HepG2 (cell line): ENCODE measurements around the gene ATP6V0D1. TPM values are rescaled to one million over a fixed set of nuclear protein-coding genes. Genes with fewer than 3 reads are reported as not detected.

Experiments used
- ATM ChIP-seq: fragments of 450-650 bp; IDR thresholded peaks from 2 replicates; pipeline ENCODE4 v1.7.1; 2017; ENCODE audit warnings: mild to moderate bottlenecking, borderline replicate concordance
- HDAC6 ChIP-seq: fragments of 200-600 bp; sonication (generic); IDR thresholded peaks from 2 replicates; pipeline ENCODE4 v1.7.0; 2017; ENCODE audit warnings: mild to moderate bottlenecking, antibody characterized with exemption, low read length, low read depth
- HOXA9 ChIP-seq: sonication (generic); formaldehyde crosslinking; IDR thresholded peaks from 2 replicates; pipeline ENCODE4 v1.8.1; 2022; ENCODE audit warnings: missing genetic modification reagents, mild to moderate bottlenecking, moderate library complexity, borderline replicate concordance
- IKZF4 ChIP-seq: sonication (generic); formaldehyde crosslinking; IDR thresholded peaks from 2 replicates; pipeline ENCODE4 v1.5.1; 2020; ENCODE audit warnings: borderline replicate concordance, mild to moderate bottlenecking, low read depth, missing genetic modification reagents; ENCODE audit errors: not compliant biosample characterization
- ISX ChIP-seq: sonication (generic); formaldehyde crosslinking; conservative IDR thresholded peaks from 2 replicates; pipeline ENCODE4 v1.5.0; 2020; ENCODE audit warnings: missing genetic modification reagents
- KDM1A ChIP-seq: IDR thresholded peaks from 2 replicates; pipeline ENCODE4 v1.6.1; 2016; ENCODE audit warnings: missing compliant biosample characterization
- NFE2L2 ChIP-seq: fragments of 150-350 bp; IDR thresholded peaks from 2 replicates; pipeline ENCODE4 v1.6.1; 2014; ENCODE audit warnings: low read length
- NFKBIZ ChIP-seq: IDR thresholded peaks from 2 replicates; pipeline ENCODE4 v1.6.1; 2018; ENCODE audit warnings: missing genetic modification reagents, missing compliant biosample characterization
- ZBTB42 ChIP-seq: sonication (generic); formaldehyde crosslinking; IDR thresholded peaks from 2 replicates; pipeline ENCODE4 v1.5.0; 2020; ENCODE audit warnings: mild to moderate bottlenecking, missing genetic modification reagents
- ZBTB46 ChIP-seq: sonication (generic); formaldehyde crosslinking; IDR thresholded peaks from 2 replicates; pipeline ENCODE4 v1.4.0; 2020; ENCODE audit warnings: mild to moderate bottlenecking, missing genetic modification reagents, borderline replicate concordance
- ZFP41 ChIP-seq: sonication (generic); formaldehyde crosslinking; IDR thresholded peaks from 2 replicates; pipeline ENCODE4 v1.4.0; 2020; ENCODE audit warnings: mild to moderate bottlenecking, missing genetic modification reagents, borderline replicate concordance
- ZMYM3 ChIP-seq: sonication (generic); formaldehyde crosslinking; IDR thresholded peaks from 2 replicates; pipeline ENCODE4 v1.5.1; 2020; ENCODE audit warnings: mild to moderate bottlenecking, missing genetic modification reagents
- ZNF280B ChIP-seq: sonication (generic); formaldehyde crosslinking; IDR thresholded peaks from 2 replicates; pipeline ENCODE4 v1.5.0; 2020; ENCODE audit warnings: missing genetic modification reagents, mild to moderate bottlenecking, borderline replicate concordance
- ZNF329 ChIP-seq: sonication (generic); formaldehyde crosslinking; IDR thresholded peaks from 2 replicates; pipeline ENCODE4 v1.9.0; 2021; ENCODE audit warnings: low read depth, mild to moderate bottlenecking, missing genetic modification reagents
- ZNF567 ChIP-seq: sonication (generic); formaldehyde crosslinking; IDR thresholded peaks from 2 replicates; pipeline ENCODE4 v1.8.1; 2023; ENCODE audit warnings: mild to moderate bottlenecking, missing genetic modification reagents, borderline replicate concordance
- ZNF607 ChIP-seq: sonication (generic); formaldehyde crosslinking; IDR thresholded peaks from 2 replicates; pipeline ENCODE4 v1.5.1; 2020; ENCODE audit warnings: missing genetic modification reagents, mild to moderate bottlenecking, borderline replicate concordance
- ZNF75D ChIP-seq: sonication (generic); formaldehyde crosslinking; IDR thresholded peaks from 2 replicates; pipeline ENCODE4 v1.8.1; 2023; ENCODE audit warnings: missing genetic modification reagents, mild to moderate bottlenecking, borderline replicate concordance
- polyA plus RNA-seq, 8 experiments: library from polyadenylated mRNA; depleted of rRNA in 3 of 8; stranded (reverse) in 7 of 8; unstranded in 1 of 8; fragments of >200 nt; fragmentation: Illumina TruSeq in 4 of 8; extraction: Trizol in 4 of 8; gene quantifications; 2 replicates each; pipeline versions ENCODE4 v1.2.1 to v1.2.3, GENCODE V29; 2011 to 2016; ENCODE audit warnings: low read depth in 4 of 8, missing spikeins in 1 of 8, mixed read lengths in 1 of 8; ENCODE audit not compliant: insufficient read depth in 1 of 8
- total RNA-seq, 5 experiments: library from RNA; depleted of rRNA; stranded (reverse); fragments of >200 nt; fragmentation: Illumina TruSeq; extraction: Trizol; gene quantifications; 2 replicates each; pipeline ENCODE4 v1.2.3, GENCODE V29; 2016; ENCODE audit warnings: low read depth in 1 of 5
- TF ChIP-seq, protein P1 (sequence below): sonication (generic); formaldehyde crosslinking; IDR thresholded peaks from 2 replicates; pipeline ENCODE4 v1.8.0; 2022; ENCODE audit warnings: missing genetic modification reagents, low read depth, mild to moderate bottlenecking, borderline replicate concordance
- TF ChIP-seq, protein P2 (sequence below): sonication (generic); formaldehyde crosslinking; IDR thresholded peaks from 2 replicates; pipeline ENCODE4 v1.5.1; 2020; ENCODE audit warnings: missing genetic modification reagents, mild to moderate bottlenecking, borderline replicate concordance
- TF ChIP-seq, protein P3 (sequence below): sonication (generic); formaldehyde crosslinking; IDR thresholded peaks from 2 replicates; pipeline ENCODE4 v1.4.0; 2020; ENCODE audit warnings: mild to moderate bottlenecking, missing genetic modification reagents
- TF ChIP-seq, protein P4 (sequence below): sonication (generic); formaldehyde crosslinking; IDR thresholded peaks from 2 replicates; pipeline ENCODE4 v1.4.0; 2020; ENCODE audit warnings: missing genetic modification reagents

Gene ATP6V0D1
- total and polyA plus RNA-seq, 2 of the 13 experiments (the other 11 are each of a cell fraction or from before 2014, with no cell fraction given) = 51.1 to 61.3 TPM

- TF ChIP-seq IKZF4 (CRISPR knock-in tag) (no peak), NFKBIZ (CRISPR knock-in tag) (0 out of 2 replicates have a peak, but pooled peaks have one; percentile 81), ZFP41 (CRISPR knock-in tag) (peak; percentile 23; the same call in 1 of the 2 replicates), ZNF567 (CRISPR knock-in tag) (peak; percentile 93), ZNF607 (CRISPR knock-in tag) (peak; percentile 86), HOXA9 (CRISPR knock-in tag) (no peak), KDM1A (no peak), ISX (CRISPR knock-in tag) (no peak), NFE2L2 (no peak), ZNF75D (CRISPR knock-in tag) (no peak), ZNF280B (CRISPR knock-in tag) (peak; percentile 78; the same call in 1 of the 2 replicates), HDAC6 (no peak), ATM (no peak), ZBTB42 (CRISPR knock-in tag) (no peak), ZBTB46 (peak; percentile 22; the same call in 1 of the 2 replicates), ZMYM3 (CRISPR knock-in tag) (no peak), ZNF329 (CRISPR knock-in tag) (no peak; the same call in none of the 2 replicates)
- TF ChIP-seq, protein P1, sequence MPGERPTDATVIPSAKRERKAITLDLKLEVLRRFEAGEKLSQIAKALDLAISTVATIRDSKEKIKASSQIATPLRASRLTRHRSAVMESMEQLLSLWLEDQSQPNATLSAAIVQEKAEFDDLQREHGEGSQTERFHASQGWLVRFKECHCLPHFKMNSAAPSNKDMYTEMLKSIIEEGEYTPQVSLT (CRISPR knock-in tag) = no peak
- TF ChIP-seq, protein P2, sequence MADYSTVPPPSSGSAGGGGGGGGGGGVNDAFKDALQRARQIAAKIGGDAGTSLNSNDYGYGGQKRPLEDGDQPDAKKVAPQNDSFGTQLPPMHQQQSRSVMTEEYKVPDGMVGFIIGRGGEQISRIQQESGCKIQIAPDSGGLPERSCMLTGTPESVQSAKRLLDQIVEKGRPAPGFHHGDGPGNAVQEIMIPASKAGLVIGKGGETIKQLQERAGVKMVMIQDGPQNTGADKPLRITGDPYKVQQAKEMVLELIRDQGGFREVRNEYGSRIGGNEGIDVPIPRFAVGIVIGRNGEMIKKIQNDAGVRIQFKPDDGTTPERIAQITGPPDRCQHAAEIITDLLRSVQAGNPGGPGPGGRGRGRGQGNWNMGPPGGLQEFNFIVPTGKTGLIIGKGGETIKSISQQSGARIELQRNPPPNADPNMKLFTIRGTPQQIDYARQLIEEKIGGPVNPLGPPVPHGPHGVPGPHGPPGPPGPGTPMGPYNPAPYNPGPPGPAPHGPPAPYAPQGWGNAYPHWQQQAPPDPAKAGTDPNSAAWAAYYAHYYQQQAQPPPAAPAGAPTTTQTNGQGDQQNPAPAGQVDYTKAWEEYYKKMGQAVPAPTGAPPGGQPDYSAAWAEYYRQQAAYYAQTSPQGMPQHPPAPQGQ (CRISPR knock-in tag) = 0 out of 2 replicates have a peak, but pooled peaks have one; percentile 39
- TF ChIP-seq, protein P3, sequence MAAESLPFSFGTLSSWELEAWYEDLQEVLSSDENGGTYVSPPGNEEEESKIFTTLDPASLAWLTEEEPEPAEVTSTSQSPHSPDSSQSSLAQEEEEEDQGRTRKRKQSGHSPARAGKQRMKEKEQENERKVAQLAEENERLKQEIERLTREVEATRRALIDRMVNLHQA = no peak
- TF ChIP-seq, protein P4, sequence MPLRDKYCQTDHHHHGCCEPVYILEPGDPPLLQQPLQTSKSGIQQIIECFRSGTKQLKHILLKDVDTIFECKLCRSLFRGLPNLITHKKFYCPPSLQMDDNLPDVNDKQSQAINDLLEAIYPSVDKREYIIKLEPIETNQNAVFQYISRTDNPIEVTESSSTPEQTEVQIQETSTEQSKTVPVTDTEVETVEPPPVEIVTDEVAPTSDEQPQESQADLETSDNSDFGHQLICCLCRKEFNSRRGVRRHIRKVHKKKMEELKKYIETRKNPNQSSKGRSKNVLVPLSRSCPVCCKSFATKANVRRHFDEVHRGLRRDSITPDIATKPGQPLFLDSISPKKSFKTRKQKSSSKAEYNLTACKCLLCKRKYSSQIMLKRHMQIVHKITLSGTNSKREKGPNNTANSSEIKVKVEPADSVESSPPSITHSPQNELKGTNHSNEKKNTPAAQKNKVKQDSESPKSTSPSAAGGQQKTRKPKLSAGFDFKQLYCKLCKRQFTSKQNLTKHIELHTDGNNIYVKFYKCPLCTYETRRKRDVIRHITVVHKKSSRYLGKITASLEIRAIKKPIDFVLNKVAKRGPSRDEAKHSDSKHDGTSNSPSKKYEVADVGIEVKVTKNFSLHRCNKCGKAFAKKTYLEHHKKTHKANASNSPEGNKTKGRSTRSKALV (CRISPR knock-in tag) = no peak; the same call in 1 of the 2 replicates
Measured at GRCh38 chr16:67480833-67481560, at the start of gene ATP6V0D1 (continued).
